NCI-H524 (cell line): Measurements from ENCODE around the gene BCAM.
"Not testable (repeated sequence)": the region's sequence is repeated elsewhere in the genome, so short reads cannot be mapped to it uniquely, and the experiment has no call there.

Source experiments
- DNase-seq, 2 experiments: peaks; one replicate each; lab custom pipeline; 2025; lab: John Stamatoyannopoulos, UW

The BCAM gene

DNA sequence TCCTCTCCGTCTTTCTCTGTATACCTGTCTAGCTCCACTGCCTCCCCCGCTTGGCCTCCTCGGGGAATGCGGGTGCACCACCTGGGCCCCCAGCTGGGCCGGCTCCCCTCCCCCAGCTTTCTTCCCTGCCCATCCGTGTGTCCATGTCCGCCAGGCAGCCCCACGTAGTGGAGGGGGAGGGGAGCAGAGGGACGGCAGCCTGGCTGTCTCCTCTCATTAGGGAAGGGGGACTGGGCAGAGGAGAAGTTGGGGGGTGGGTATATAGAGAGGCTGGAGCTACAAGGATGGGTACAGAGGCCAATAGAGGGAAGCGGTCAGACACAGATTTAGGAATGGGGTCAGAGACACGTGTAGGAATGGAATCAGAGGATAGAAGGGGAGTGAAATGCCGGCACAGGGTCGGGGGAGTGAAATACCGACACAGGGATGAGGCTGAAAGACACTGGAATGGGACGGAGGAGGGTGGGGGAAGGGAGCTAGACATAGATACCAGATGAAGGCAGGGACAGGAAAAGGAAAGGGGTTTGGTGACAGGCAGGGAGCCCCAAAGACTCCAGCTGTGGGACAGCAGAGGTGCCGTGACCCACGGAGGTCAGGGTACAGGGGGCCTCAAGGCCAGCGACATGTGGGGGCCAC lies 40.0 kb downstream of the BCAM start:
- DNase-seq: peak in 1 of 2 experiments; percentile 5

DNA sequence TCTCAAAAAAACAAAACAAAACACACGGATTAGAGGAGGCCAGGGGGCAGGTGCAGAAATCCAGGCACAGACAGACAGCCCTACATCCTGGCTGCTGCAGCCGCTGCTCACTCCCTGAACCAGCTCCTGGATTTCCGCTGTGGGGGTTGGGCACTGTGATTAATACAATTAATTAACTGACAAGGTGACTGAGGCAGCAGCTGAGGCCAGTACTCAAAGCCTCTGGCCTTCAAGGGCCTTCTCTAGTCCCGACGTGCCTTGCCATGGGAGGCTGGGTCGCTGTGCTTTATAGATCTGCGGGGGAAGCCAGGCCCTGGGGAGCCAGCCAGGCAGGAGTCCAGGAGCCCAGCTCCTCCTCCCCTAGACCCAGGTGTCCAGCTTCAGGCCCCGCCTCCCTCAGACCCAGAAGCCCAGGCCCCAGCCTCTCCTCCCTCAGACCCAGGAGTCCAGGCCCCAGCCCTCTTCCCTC lies 41.8 kb downstream of the BCAM start:
- DNase-seq: no peak

DNA sequence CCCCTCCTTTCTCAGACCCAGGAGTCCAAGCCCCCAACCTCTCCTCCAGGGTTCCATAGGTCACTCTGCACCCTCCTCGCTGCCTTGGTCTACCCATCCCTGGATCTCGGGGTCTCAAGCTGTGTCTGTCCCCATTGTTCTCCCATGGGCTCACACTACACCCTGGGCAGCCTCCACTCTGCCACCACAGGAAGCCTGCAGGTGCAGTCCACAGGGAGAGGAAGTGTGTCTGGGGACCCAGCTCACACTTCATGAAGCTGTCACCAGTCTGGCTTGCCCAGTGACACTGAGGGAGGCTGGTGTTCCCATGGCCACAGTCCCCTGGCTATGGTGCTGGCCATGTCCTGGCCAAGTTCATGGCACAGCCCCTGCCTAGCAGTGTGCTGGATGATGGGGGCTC lies 42.5 kb downstream of the BCAM start:
- DNase-seq: no peak

DNA sequence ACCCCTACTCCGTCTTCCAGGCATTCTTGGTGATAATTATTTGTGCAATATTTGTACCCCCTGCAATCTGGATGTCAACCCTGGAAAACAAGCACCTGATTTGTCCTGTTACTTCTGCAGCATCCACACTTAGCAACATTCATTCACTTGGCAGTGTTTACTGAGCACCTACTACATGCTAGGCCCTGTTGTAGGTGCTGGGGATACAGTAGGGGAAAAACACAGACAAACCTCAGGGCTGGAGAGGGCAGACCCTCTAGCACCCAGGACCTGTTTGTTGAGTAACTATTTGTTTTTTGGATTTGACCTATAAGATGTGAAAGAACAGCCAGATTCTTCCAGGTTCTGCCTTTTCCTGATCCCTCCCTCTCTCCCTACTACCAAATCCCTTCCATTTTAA lies 46.7 kb downstream of the BCAM start:
- no peak for DNase-seq

DNA sequence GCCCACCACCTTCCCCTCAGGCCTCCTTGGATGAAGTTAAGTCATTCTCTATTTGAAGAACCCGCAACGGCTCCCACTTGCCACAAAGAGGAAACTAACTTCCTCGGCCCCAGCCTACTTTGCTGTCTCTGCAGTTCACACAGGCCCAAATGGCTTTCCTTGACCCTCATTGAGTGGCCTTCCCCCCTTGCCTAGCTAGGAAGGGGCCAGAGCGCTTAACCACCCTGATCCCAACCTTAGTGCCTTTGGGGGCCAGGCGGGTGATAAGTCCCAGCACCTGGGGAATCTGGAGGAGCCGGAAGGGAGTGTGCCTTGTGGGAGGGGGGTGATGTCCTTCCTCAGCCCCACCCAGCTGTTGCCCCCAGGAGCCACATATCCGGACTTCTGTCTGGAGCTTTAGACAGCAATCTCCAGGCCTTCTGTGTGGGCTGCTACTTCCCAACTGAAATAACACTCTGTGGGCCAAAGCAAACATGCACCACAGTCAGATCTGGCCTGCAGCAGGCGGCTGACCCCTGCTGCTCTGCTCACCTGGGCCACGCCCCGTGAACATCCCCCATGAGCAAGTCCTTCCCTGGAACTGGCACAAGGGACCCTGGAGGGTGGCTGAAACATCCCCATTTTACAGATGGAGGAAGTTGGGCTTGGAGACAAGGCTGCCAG lies 47.6 kb downstream of the BCAM start:
- no peak for DNase-seq

DNA sequence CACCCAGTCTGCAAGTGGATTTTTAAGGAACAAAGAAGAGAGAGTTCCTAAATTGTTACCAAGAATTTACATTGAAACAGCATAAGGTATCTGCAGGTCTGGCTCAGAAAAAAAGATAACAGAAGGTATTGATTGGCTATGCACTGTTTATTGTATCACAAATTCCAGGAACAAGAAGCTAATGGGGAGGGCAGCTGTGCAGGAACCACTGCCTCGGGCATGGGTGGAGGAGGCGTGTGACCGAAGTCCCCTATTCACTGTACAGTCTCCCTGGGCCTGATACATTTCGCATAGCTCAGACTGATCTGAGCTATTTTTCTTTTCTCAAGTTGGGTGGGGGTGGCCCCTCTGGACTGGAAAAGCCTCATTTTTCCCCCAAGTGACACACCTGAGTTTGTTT lies 48.9 kb downstream of the BCAM start:
- DNase-seq: no peak

DNA sequence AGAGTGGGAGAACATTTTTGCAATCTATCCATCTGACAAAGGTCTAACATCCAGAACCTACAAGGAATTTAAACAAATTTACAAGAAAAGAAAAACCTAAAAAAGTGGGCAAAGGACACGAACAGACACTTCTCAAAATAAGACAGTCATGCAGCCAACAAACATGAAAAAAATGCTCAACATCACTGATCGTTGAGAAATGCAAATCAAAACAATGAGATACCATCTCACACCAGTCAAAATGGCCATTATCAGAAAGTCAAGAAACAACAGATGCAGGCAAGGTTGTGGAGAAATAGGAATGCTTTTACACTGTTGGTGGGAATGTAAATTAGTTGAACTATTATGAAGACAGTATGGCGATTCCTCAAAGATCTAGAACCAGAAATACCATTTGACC lies 52.7 kb downstream of the BCAM start:
- not testable (repeated sequence) for DNase-seq

DNA sequence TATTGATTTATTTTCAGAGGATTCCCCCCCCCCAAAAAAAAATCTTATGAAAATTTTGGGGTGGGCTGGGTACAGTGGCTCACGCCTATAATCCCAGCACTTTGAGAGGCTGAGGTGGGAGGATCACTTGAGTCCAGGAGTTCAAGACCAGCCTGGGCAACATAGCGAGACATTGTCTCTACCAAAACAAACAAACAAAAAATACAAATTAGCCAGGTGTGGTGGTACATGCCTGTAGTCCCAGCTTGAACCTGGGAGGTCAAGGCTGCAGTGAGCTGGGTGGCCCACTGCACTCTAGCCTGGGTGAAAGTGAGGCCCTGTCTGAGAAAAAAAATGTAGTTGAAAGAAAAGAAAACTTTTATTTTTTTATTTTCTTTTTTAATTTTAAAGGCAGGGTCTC lies 55.1 kb downstream of the BCAM start:
- DNase-seq: no peak

DNA sequence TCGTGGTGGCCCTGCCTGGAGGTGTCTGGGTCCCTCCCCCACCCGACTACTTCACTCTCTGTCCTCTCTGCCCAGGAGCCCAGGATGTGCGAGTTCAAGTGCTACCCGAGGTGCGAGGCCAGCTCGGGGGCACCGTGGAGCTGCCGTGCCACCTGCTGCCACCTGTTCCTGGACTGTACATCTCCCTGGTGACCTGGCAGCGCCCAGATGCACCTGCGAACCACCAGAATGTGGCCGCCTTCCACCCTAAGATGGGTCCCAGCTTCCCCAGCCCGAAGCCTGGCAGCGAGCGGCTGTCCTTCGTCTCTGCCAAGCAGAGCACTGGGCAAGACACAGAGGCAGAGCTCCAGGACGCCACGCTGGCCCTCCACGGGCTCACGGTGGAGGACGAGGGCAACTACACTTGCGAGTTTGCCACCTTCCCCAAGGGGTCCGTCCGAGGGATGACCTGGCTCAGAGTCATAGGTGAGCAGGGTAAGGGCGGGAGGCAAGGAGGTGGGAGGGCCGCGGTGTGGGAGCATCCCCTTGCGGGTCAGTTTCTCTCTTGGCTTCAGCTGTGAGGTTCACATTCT lies 56.4 kb downstream of the BCAM start:
- no peak for DNase-seq

DNA sequence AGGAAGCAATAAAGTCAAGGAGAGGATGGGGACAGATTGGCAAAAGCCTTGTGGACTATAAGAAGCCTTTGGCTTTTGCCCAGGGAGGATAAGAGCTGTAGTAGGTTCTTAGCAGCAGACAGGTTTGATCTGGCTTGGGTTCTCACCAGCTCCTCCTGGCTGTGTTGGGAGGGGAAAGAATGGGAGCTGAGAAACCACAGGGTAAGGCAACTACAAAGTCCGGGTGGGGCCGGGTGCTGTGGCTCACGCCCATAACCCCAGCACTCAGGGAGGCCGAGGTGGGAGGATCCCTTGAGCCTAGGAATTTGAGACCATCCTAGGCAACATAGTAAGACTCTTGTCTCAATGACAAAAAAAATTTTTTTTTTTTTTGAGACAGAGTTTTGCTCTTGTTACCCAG lies 57.8 kb downstream of the BCAM start:
- no peak for DNase-seq

DNA sequence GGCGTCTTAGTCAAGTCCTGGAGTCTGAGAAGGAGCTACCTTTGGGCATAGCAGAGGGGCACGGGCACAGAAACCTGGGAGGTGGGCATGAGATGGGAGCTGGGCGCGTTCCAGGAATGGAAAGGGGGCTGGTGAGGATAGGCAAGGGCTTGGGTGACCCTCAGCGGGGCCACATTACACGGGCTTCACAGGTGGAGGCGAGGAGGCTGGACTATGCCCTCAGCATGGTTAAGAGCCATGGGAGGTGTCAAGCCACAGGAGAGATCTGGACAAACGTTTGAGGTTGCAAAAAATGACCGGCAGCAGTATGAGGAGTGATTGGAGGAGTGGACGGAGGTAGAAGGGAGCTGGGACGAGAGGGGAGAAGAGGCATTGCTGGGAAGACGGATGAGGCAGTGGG lies 58.7 kb downstream of the BCAM start:
- no peak for DNase-seq

DNA sequence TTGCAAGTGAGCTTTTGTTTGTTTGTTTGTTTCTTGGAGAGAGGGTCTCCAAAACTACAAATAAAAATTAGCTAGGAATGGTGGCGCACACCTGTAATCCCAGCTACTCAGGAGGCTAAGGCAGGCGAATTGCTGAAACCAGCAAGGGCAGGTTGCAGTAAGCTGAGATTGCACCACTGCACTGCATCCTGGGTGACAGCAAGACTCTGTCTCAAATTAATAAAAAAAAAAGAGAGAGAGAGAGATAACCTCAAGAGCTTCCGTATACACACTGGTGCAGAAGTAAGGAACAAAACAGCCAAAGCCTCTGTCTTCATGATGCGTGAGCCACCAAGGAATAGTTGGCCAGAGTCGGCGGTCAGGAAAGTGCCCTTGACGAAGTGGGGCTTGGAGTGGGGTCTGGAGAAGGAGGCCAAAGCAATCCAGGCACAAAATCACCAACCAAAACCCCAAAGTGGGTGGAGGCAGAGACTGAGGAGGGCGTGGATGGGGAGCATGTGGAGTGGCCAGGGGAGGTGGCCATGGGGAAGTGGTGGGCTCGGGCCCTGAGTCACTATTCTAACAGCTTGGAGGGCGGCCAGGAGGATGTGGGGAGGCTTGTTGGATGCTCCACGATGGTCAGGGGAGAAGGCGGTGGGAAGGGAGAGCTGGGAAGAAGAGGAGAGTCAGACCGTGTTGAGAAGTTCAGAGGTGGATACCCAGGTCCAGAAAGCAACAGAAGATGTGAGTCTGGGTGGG lies 61.0 kb downstream of the BCAM start:
- DNase-seq: no peak
